ENCODE measurements around the gene OR51A7. TPM values are rescaled to one million over a fixed set of nuclear protein-coding genes. Genes with fewer than 3 reads are reported as not detected.
"Not testable (repeated sequence)": the region's sequence is repeated elsewhere in the genome, so short reads cannot be mapped to it uniquely, and the experiment has no call there.

OR51A7 gene
- total RNA-seq, 1 donor from 2014 or later: not detected

DNA sequence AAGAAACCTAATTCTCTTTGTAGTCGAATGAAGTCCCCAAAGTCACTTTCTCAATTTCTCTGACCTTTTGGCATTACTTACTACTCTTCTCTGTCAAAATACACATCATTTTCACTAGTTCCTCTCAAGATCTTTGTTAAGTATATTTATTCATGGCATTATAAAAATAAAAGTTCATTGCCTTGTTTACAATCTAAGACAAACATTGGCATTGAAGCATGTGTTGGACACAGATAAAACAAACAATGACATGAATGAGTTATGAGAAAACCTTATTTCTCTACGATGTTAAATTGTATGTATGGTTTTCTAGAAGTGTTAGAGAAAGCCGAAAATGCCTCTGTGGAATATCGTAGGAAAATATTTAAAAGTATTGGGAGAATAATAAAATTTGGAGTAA, 29.2 kb downstream of the OR51A7 start:
- DNase-seq (ENCODE audit: missing footprints): no peak
- ATAC-seq: no peak
- intact Hi-C loops (cut with DNase I): no loop called here

DNA sequence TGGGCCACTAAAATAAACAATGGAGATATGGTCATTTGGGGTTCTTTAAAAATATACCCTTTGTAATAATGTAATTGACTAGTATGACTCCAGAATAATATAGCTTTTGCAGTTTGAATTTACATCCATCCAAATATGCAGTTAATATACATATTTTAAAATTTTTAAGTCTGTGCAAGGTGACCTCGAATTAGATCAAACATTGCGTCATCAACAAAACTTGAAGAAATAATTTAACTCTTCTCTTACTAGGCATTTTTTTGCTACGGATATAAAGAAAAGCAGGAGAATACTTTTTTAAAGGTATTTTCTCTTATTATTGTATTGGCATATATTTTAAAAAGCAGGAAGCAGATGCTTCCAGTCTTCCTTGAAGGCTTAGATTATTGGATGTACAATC, 33.2 kb downstream of the OR51A7 start:
- intact Hi-C loops (cut with DNase I): no loop called here
- no peak for DNase-seq (ENCODE audit: missing footprints)

DNA sequence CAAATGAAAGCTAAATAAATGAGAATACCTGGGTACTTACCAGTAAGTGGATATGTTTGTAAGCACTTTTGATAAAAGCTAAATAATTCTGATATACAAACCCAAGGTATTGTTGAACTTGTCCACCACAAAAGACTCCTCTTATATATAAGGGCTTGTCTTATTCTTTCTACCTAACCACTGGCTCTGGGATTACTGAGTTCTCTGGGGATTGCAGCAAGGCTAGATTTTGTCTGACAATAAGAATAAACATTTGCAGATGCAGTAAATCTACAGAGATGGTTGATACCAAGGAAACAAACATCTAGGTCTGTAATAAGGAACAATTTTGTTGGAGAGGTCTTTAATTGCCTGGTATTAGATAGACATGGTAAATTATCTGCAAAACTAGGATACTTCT, 43.9 kb downstream of the OR51A7 start, which contains the start of gene OR51A4:
TSS of gene OR51A4 (minus strand) at position 101 of the 400 bp plus-strand sequence. CDS start 505 bp downstream, outside the sequence.
- DNase-seq (ENCODE audit: missing footprints) (no peak), ATAC-seq (no peak)
- intact Hi-C loops (cut with DNase I): no loop called here

More for the DNA sequence above, 33.2 kb downstream of the OR51A7 start:
- ATAC-seq: no peak

DNA sequence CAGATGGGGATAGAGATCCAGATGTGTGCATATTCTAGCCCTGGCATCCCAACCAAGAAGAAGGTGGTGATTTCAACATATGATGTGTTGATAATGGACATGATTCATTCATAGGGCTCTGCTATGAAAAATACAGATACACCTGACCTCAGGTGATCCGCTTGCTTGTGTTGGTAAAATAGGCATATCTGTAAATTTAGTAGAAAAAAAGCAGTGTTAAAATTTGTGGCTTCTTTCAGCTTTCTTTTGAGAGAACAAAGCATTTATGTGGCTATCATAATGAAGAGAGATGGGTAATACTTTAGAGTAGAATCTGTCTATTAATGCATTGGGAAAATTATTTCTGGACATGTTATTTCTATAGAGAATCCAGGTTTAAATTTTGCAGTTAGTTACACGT, 52.0 kb downstream of the OR51A7 start, which contains the start of gene OR51A2:
TSS of gene OR51A2 (minus strand) at position 101 of the 400 bp plus-strand sequence. CDS start at position 101, 0 bp downstream.
- ATAC-seq; intact Hi-C loops (cut with DNase I); DNase-seq (ENCODE audit: missing footprints): not testable (repeated sequence)

DNA sequence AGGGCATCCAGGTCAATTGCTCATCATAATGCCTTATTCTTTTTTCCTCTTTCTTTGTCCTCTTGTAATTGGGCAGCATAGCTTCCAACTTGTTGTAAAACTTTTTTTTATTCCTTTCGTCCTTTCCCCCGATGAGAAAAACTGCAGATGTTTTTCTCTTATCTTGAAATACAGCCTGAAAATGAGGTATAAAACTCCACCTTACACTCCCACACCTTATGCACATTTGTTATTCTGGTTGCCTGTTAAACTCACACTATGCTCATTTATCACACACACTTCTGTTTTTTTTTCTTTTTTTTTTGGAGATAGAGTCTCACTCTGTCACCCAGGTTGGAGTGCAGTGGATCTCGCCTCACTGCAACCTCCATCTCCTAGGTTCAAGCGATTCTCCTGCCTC, 53.8 kb downstream of the OR51A7 start:
- no peak for ATAC-seq
- intact Hi-C loops (cut with DNase I): no loop called here

More for the DNA sequence above, 53.8 kb downstream of the OR51A7 start:
- no peak for DNase-seq (ENCODE audit: missing footprints)

Other genes with a start within 250 kb of the OR51A7 start
- 0.30 TPM for gene OR51E2, start 205.9 kb upstream of the OR51A7 start, total RNA-seq
- not detected for gene MMP26, start 199.0 kb upstream of the OR51A7 start, total RNA-seq
- not detected for gene OR51F1, start 133.8 kb upstream of the OR51A7 start, total RNA-seq
- gene OR52R1, start 99.4 kb upstream of the OR51A7 start, total RNA-seq: not detected
- gene OR51F2, start 82.5 kb upstream of the OR51A7 start, total RNA-seq: not detected
- gene OR51S1, start 54.6 kb upstream of the OR51A7 start, total RNA-seq: not detected
- not detected for gene OR51T1, start 21.9 kb upstream of the OR51A7 start, total RNA-seq
- not detected for gene OR51G2, start 15.6 kb downstream of the OR51A7 start, total RNA-seq
- not detected for gene OR51G1, start 20.6 kb downstream of the OR51A7 start, total RNA-seq
- not detected for gene OR51A4, start 43.8 kb downstream of the OR51A7 start, total RNA-seq
- gene OR51A2, start 51.9 kb downstream of the OR51A7 start, total RNA-seq: not detected
- gene OR51L1, start 91.1 kb downstream of the OR51A7 start, total RNA-seq: not detected
- gene OR52J3, start 142.7 kb downstream of the OR51A7 start, total RNA-seq: not detected
- gene OR52E2, start 155.8 kb downstream of the OR51A7 start, total RNA-seq: not detected
- gene OR52E1, start 165.8 kb downstream of the OR51A7 start, total RNA-seq: not detected
- gene OR52A5, start 234.6 kb downstream of the OR51A7 start, total RNA-seq: not detected